Measurements from ENCODE around the gene NAGPA. TPM values are rescaled to one million over a fixed set of nuclear protein-coding genes. Genes with fewer than 3 reads are reported as not detected.

NAGPA gene
- total RNA-seq, 1 experiment from 2014 or later, result 15.9 TPM

- Mint-ChIP-seq H3K36me3 (ENCODE audit: insufficient read depth, unreplicated experiment) (no peaks in the 10 kb centered on the region), H3K4me3 (ENCODE audit: unreplicated experiment) (peak overlapping the region; percentile 51), H3K27me3 (ENCODE audit: insufficient read depth, unreplicated experiment) (peaks cover 8% of the 10 kb centered on the region), H3K9me3 (ENCODE audit: unreplicated experiment) (no peaks in the 10 kb centered on the region), H3K4me1 (ENCODE audit: low read depth, unreplicated experiment) (no peaks in the 10 kb centered on the region), H3K27ac (ENCODE audit: unreplicated experiment) (no peak overlapping the region)
- TF ChIP-seq CTCF (IDR thresholded peaks at IDR 0.05; ENCODE audit: insufficient read depth in 1 of 2, low read depth in 1 of 2, low read length in 1 of 2, severe bottlenecking in 1 of 2, unreplicated experiment in 1 of 2), result no peak
- ChIA-PET POLR2A (no interaction called here), CTCF (interaction anchor here (0.6 kb wide), 1 partner anchor 431 kb away, joined by 6 read pairs; no protein-coding TSS in a partner anchor)
- Histone ChIP-seq H3K4me1 (no peaks in the 10 kb centered on the region), H3K9me3 (no peaks in the 10 kb centered on the region), H3K4me3 (ENCODE audit: low read depth, low read length) (peak overlapping the region; percentile 32), H3K27me3 (replicated peaks; ENCODE audit: control insufficient read depth, insufficient read depth, low read length) (no peaks in the 10 kb centered on the region), H3K36me3 (ENCODE audit: control insufficient read depth, insufficient read depth, low read length) (no peaks in the 10 kb centered on the region)
- peak in 1 of 2 experiments; percentile 13 for DNase-seq
- intact Hi-C loops (cut with micrococcal nuclease; ENCODE audit: unreplicated experiment), result no loop called here
- BruUV-seq (replicated peaks), result no TSS peak
These were observed 46.0 kb downstream of the NAGPA start for GRCh38 chr16:4987580-4988374.

DNA sequence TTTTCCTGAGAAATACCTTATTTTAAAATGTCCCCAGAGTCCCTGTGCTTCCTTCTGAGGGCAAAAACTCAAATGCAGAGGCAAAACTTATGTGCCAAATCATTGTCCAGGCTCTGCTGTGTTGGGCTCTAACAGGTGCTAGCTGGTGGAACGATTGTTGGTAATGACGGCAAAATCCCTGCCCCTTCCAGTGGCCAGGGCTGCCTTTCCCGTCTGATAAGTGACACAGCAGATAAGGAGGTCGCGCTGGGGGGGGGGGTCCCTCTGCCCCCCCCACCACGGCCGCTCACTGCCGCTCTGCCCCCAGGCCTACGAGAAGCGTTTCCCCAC, 46.5 kb downstream of the NAGPA start:
- H3K4me1 Mint-ChIP-seq (ENCODE audit: low read depth, unreplicated experiment), result no peaks in the 10 kb centered on the region
- H3K27me3 Mint-ChIP-seq (ENCODE audit: insufficient read depth, unreplicated experiment), result peaks cover 8% of the 10 kb centered on the region
- ChIA-PET POLR2A (no interaction called here), CTCF (interaction anchor here (0.6 kb wide), 2 partner anchors 239 to 432 kb away, joined by 3 to 6 read pairs; no protein-coding TSS in a partner anchor)
- Histone ChIP-seq H3K27me3 (replicated peaks; ENCODE audit: control insufficient read depth, insufficient read depth, low read length) (no peaks in the 10 kb centered on the region), H3K36me3 (ENCODE audit: control insufficient read depth, insufficient read depth, low read length) (no peaks in the 10 kb centered on the region), H3K4me1 (no peaks in the 10 kb centered on the region), H3K9me3 (no peaks in the 10 kb centered on the region), H3K4me3 (ENCODE audit: low read depth, low read length) (peak overlapping the region; percentile 32)
- no peaks in the 10 kb centered on the region for H3K9me3 Mint-ChIP-seq (ENCODE audit: unreplicated experiment)
- intact Hi-C loops (cut with micrococcal nuclease; ENCODE audit: unreplicated experiment), result no loop called here
- H3K27ac Mint-ChIP-seq (ENCODE audit: unreplicated experiment), result no peak overlapping the region
- H3K4me3 Mint-ChIP-seq (ENCODE audit: unreplicated experiment), result no peak overlapping the region
- TF ChIP-seq CTCF (IDR thresholded peaks at IDR 0.05; ENCODE audit: insufficient read depth in 1 of 2, low read depth in 1 of 2, low read length in 1 of 2, severe bottlenecking in 1 of 2, unreplicated experiment in 1 of 2), result no peak
- H3K36me3 Mint-ChIP-seq (ENCODE audit: insufficient read depth, unreplicated experiment), result no peaks in the 10 kb centered on the region
- no peak for DNase-seq
- no TSS peak for BruUV-seq (replicated peaks)

DNA sequence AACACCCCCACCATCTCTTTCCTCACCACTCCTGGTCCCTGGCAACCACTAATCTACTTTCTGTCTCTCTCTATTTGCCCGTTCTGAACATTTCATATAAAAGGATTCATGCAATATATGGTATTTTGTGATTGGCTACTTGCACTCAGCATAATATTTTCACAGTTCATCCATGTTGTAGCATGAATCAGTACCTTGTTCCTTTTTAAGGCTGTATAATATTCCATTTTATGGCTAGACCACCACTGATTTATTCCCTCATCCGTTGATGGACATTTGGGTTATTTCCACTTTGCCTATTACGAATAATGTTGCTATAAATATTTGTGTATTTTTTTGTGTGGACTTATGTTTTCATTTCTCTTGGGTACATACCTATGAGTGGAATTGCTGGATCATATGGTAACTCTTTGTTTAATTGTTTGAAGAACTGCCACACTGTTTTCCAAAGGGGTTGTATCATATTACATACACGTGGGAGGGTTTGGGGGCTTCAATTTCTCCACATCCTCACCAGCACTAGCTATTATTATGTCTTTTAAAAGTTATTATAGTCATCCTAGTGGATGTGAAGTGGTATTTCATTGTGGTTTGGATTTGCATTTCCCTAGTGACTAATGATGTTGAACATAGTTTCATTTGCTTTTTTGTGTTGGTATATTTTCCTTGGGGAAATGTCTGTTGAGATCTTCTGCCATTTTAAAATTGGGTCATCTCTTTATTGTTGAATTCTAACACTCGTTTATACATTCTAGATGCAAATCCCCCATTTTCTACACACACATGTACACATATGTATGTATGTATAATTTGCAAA, 49.4 kb downstream of the NAGPA start:
- ChIA-PET CTCF (no interaction called here), POLR2A (no interaction called here)
- peaks cover 6% of the 10 kb centered on the region for H3K27me3 Mint-ChIP-seq (ENCODE audit: insufficient read depth, unreplicated experiment)
- no peaks in the 10 kb centered on the region for H3K36me3 Mint-ChIP-seq (ENCODE audit: insufficient read depth, unreplicated experiment)
- no peak for TF ChIP-seq CTCF (IDR thresholded peaks at IDR 0.05; ENCODE audit: insufficient read depth in 1 of 2, low read depth in 1 of 2, low read length in 1 of 2, severe bottlenecking in 1 of 2, unreplicated experiment in 1 of 2)
- Histone ChIP-seq H3K36me3 (ENCODE audit: control insufficient read depth, insufficient read depth, low read length) (no peaks in the 10 kb centered on the region), H3K4me3 (ENCODE audit: low read depth, low read length) (no peak overlapping the region), H3K27me3 (replicated peaks; ENCODE audit: control insufficient read depth, insufficient read depth, low read length) (no peaks in the 10 kb centered on the region), H3K9me3 (no peaks in the 10 kb centered on the region), H3K4me1 (no peaks in the 10 kb centered on the region)
- no peak overlapping the region for H3K4me3 Mint-ChIP-seq (ENCODE audit: unreplicated experiment)
- H3K4me1 Mint-ChIP-seq (ENCODE audit: low read depth, unreplicated experiment), result no peaks in the 10 kb centered on the region
- BruUV-seq (replicated peaks), result no TSS peak
- no peak overlapping the region for H3K27ac Mint-ChIP-seq (ENCODE audit: unreplicated experiment)
- DNase-seq, result no peak
- H3K9me3 Mint-ChIP-seq (ENCODE audit: unreplicated experiment), result no peaks in the 10 kb centered on the region
- intact Hi-C loops (cut with micrococcal nuclease; ENCODE audit: unreplicated experiment), result no loop called here

All from Caco-2 (cell line).